GM23338 (cell line): ENCODE measurements around the gene KNOP1. TPM values are rescaled to one million over a fixed set of nuclear protein-coding genes. Genes with fewer than 3 reads are reported as not detected.
A peak's percentile ranks its signal among the peaks of the same experiment; 100 is the strongest.

ENCODE experiments used
- ATAC-seq: fragments of 200-7000 bp; cut with Tn5 transposase; 3 replicates; pipeline ENCODE4 v1.9.1; 2020
- DNase-seq: peaks from one replicate; pipeline ENCODE4 v3.0.0-alpha.2; 2015; ENCODE audit warnings: low spot score
- H2AFZ ChIP-seq: fragments of 200-600 bp; sonication (generic); 2 replicates; pipeline ENCODE4 v1.8.0; 2016; ENCODE audit warnings: antibody characterized with exemption, mild to moderate bottlenecking, moderate library complexity
- H3F3A ChIP-seq: fragments of 200-600 bp; sonication (generic); replicated peaks from 2 replicates; pipeline ENCODE4 v1.8.0; 2017; ENCODE audit warnings: antibody characterized with exemption, mixed run types, low read depth
- H3K27ac ChIP-seq: fragments of 200-600 bp; sonication (generic); 2 replicates; pipeline ENCODE4 v1.6.1; 2016; ENCODE audit warnings: low read depth
- H3K27me3 ChIP-seq: fragments of 200-600 bp; sonication (generic); 2 replicates; pipeline ENCODE4 v1.8.0; 2016; ENCODE audit warnings: mild to moderate bottlenecking, mixed run types, moderate library complexity; ENCODE audit not compliant: insufficient read depth
- H3K36me3 ChIP-seq: fragments of 200-600 bp; sonication (generic); 2 replicates; pipeline ENCODE4 v1.8.0; 2016; ENCODE audit warnings: mild to moderate bottlenecking; ENCODE audit not compliant: insufficient read depth
- H3K4me1 ChIP-seq: fragments of 200-600 bp; sonication (generic); 2 replicates; pipeline ENCODE4 v1.8.0; 2016; ENCODE audit warnings: mild to moderate bottlenecking, moderate library complexity; ENCODE audit not compliant: insufficient read depth
- H3K4me2 ChIP-seq: fragments of 200-600 bp; sonication (generic); 2 replicates; pipeline ENCODE4 v1.7.1; 2017; ENCODE audit warnings: mixed run types
- H3K4me3 ChIP-seq: fragments of 200-600 bp; sonication (generic); 2 replicates; pipeline ENCODE4 v1.6.1; 2016; ENCODE audit warnings: mixed run types
- H3K79me2 ChIP-seq: fragments of 200-600 bp; sonication (generic); replicated peaks from 2 replicates; pipeline ENCODE4 v1.8.0; 2017; ENCODE audit warnings: mild to moderate bottlenecking; ENCODE audit not compliant: insufficient read depth
- H3K9me2 ChIP-seq: fragments of 200-600 bp; sonication (generic); 2 replicates; pipeline ENCODE4 v1.8.0; 2017; ENCODE audit not compliant: insufficient read depth
- H4K20me1 ChIP-seq: fragments of 200-600 bp; sonication (generic); replicated peaks from 2 replicates; pipeline ENCODE4 v1.8.0; 2017; ENCODE audit warnings: mild to moderate bottlenecking; ENCODE audit not compliant: insufficient read depth
- H3K27ac Mint-ChIP-seq: 2 replicates; pipeline ENCODE4 v1.8.0; 2020; ENCODE audit warnings: inconsistent platforms, mild to moderate bottlenecking, moderate library complexity, mixed read lengths
- H3K27me3 Mint-ChIP-seq: 3 replicates; pipeline ENCODE4 v1.8.0; 2022; ENCODE audit warnings: low read depth, mild to moderate bottlenecking, moderate library complexity, mixed read lengths, inconsistent platforms; ENCODE audit not compliant: insufficient read depth, poor library complexity
- H3K36me3 Mint-ChIP-seq: 3 replicates; pipeline ENCODE4 v1.8.0; 2021; ENCODE audit warnings: low read depth, mild to moderate bottlenecking, inconsistent platforms, moderate library complexity, mixed read lengths
- H3K4me1 Mint-ChIP-seq: 3 replicates; pipeline ENCODE4 v1.8.0; 2020; ENCODE audit warnings: mild to moderate bottlenecking, inconsistent platforms, mixed read lengths
- H3K4me3 Mint-ChIP-seq: 3 replicates; pipeline ENCODE4 v1.8.0; 2021; ENCODE audit warnings: moderate library complexity, mild to moderate bottlenecking, inconsistent platforms, mixed read lengths
- H3K9me3 Mint-ChIP-seq: 3 replicates; pipeline ENCODE4 v1.8.0; 2020; ENCODE audit warnings: moderate library complexity, mild to moderate bottlenecking, inconsistent platforms, mixed read lengths
- EZH2 ChIP-seq: fragments of 200-600 bp; sonication (generic); IDR thresholded peaks from one replicate; pipeline ENCODE4 v1.8.0; 2017; ENCODE audit warnings: antibody characterized with exemption, mild to moderate bottlenecking, low read depth; ENCODE audit not compliant: unreplicated experiment
- EZH2phosphoT487 ChIP-seq: fragments of 200-600 bp; sonication (generic); IDR thresholded peaks from one replicate; pipeline ENCODE4 v1.8.1; 2018; ENCODE audit warnings: antibody characterized with exemption; ENCODE audit not compliant: unreplicated experiment
- JUNB ChIP-seq: IDR thresholded peaks from one replicate; pipeline ENCODE4 v1.6.1; 2016; ENCODE audit warnings: antibody characterized with exemption; ENCODE audit not compliant: unreplicated experiment
- STAT1 ChIP-seq: IDR thresholded peaks from one replicate; pipeline ENCODE4 v1.6.1; 2016; ENCODE audit warnings: antibody characterized with exemption; ENCODE audit not compliant: unreplicated experiment
- polyA plus RNA-seq: library from polyadenylated mRNA; unstranded; fragments of >200 nt; fragmentation: Nextera tagmentation; extraction: Ambion mirVana; gene quantifications from 2 replicates; pipeline ENCODE4 v1.2.1, GENCODE V29; 2016
- total RNA-seq: library from RNA; depleted of rRNA; stranded (reverse); fragments of >200 nt; shearing (Covaris generic); gene quantifications from 2 replicates; pipeline ENCODE4 v1.2.3, GENCODE V29; 2014
- TF ChIP-seq, protein P1 (sequence below), 2 experiments: fragments of 200-600 bp in 1 of 2; sonication (generic) in 1 of 2; conservative IDR thresholded peaks; 2 replicates each; pipeline versions ENCODE4 v1.5.1 to v1.6.1; 2016 to 2017; ENCODE audit warnings: antibody characterized with exemption in 2 of 2, low read depth in 2 of 2, mild to moderate bottlenecking in 2 of 2, moderate library complexity in 1 of 2
- TF ChIP-seq, protein P2 (sequence below): IDR thresholded peaks from one replicate; pipeline ENCODE4 v1.6.1; 2018; ENCODE audit warnings: antibody characterized with exemption; ENCODE audit not compliant: unreplicated experiment
- TF ChIP-seq, protein P3 (sequence below): fragments of 250-450 bp; sonication (Bioruptor Pico); IDR thresholded peaks from 2 replicates; pipeline ENCODE4 v1.5.0; 2020; ENCODE audit warnings: mild to moderate bottlenecking, moderate library complexity

KNOP1 gene
- total and polyA plus RNA-seq, 2 experiments from 2014 or later: 57.7 to 190 TPM

DNA sequence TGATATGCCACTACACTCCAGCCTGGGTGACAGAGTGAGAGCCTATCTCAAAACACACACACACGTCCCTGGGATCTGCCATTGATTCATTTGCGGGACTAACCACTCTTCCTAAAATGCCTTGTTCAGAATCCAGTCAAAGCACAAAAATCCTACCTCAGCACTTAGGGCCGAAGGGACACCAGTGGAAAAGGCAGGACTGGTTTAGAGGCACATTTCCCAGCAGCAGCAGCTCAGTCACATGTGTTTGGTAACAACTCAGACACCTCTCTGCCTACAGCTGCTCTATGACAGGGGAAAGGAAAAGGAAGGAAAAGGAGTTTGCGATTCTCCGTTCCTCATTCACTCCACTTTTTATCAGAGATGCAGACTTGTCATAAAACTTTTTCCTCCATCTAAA is 12.2 kb downstream of the KNOP1 start:
- Histone ChIP-seq H3K4me3 (no peak overlapping the region), H3F3A (0 out of 2 replicates have a peak, but pooled peaks cover 2% of the 10 kb centered on the region), H3K9me2 (no peaks in the 10 kb centered on the region), H4K20me1 (peaks cover 48% of the 10 kb centered on the region), H3K79me2 (peaks cover 62% of the 10 kb centered on the region), H3K27me3 (no peaks in the 10 kb centered on the region), H3K27ac (0 out of 2 replicates have a peak overlapping the region, but pooled peaks have one; percentile 32), H3K36me3 (peaks cover 45% of the 10 kb centered on the region), H2AFZ (no peak overlapping the region), H3K4me1 (peaks cover 21% of the 10 kb centered on the region), H3K4me2 (no peak overlapping the region)
- Mint-ChIP-seq H3K9me3 (no peaks in the 10 kb centered on the region), H3K36me3 (peaks cover 99% of the 10 kb centered on the region), H3K4me3 (no peak overlapping the region), H3K4me1 (peaks cover 34% of the 10 kb centered on the region), H3K27me3 (peaks cover 19% of the 10 kb centered on the region), H3K27ac (no peak overlapping the region)
- TF ChIP-seq EZH2: no peak
- no peak for TF ChIP-seq JUNB
- TF ChIP-seq STAT1: no peak
- TF ChIP-seq, protein P1, sequence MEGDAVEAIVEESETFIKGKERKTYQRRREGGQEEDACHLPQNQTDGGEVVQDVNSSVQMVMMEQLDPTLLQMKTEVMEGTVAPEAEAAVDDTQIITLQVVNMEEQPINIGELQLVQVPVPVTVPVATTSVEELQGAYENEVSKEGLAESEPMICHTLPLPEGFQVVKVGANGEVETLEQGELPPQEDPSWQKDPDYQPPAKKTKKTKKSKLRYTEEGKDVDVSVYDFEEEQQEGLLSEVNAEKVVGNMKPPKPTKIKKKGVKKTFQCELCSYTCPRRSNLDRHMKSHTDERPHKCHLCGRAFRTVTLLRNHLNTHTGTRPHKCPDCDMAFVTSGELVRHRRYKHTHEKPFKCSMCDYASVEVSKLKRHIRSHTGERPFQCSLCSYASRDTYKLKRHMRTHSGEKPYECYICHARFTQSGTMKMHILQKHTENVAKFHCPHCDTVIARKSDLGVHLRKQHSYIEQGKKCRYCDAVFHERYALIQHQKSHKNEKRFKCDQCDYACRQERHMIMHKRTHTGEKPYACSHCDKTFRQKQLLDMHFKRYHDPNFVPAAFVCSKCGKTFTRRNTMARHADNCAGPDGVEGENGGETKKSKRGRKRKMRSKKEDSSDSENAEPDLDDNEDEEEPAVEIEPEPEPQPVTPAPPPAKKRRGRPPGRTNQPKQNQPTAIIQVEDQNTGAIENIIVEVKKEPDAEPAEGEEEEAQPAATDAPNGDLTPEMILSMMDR (conservative IDR thresholded peaks at IDR 0.05; ENCODE audit: low read depth in 2 of 2): no peak
- TF ChIP-seq, protein P2, sequence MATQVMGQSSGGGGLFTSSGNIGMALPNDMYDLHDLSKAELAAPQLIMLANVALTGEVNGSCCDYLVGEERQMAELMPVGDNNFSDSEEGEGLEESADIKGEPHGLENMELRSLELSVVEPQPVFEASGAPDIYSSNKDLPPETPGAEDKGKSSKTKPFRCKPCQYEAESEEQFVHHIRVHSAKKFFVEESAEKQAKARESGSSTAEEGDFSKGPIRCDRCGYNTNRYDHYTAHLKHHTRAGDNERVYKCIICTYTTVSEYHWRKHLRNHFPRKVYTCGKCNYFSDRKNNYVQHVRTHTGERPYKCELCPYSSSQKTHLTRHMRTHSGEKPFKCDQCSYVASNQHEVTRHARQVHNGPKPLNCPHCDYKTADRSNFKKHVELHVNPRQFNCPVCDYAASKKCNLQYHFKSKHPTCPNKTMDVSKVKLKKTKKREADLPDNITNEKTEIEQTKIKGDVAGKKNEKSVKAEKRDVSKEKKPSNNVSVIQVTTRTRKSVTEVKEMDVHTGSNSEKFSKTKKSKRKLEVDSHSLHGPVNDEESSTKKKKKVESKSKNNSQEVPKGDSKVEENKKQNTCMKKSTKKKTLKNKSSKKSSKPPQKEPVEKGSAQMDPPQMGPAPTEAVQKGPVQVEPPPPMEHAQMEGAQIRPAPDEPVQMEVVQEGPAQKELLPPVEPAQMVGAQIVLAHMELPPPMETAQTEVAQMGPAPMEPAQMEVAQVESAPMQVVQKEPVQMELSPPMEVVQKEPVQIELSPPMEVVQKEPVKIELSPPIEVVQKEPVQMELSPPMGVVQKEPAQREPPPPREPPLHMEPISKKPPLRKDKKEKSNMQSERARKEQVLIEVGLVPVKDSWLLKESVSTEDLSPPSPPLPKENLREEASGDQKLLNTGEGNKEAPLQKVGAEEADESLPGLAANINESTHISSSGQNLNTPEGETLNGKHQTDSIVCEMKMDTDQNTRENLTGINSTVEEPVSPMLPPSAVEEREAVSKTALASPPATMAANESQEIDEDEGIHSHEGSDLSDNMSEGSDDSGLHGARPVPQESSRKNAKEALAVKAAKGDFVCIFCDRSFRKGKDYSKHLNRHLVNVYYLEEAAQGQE: no peak
- TF ChIP-seq, protein P3, sequence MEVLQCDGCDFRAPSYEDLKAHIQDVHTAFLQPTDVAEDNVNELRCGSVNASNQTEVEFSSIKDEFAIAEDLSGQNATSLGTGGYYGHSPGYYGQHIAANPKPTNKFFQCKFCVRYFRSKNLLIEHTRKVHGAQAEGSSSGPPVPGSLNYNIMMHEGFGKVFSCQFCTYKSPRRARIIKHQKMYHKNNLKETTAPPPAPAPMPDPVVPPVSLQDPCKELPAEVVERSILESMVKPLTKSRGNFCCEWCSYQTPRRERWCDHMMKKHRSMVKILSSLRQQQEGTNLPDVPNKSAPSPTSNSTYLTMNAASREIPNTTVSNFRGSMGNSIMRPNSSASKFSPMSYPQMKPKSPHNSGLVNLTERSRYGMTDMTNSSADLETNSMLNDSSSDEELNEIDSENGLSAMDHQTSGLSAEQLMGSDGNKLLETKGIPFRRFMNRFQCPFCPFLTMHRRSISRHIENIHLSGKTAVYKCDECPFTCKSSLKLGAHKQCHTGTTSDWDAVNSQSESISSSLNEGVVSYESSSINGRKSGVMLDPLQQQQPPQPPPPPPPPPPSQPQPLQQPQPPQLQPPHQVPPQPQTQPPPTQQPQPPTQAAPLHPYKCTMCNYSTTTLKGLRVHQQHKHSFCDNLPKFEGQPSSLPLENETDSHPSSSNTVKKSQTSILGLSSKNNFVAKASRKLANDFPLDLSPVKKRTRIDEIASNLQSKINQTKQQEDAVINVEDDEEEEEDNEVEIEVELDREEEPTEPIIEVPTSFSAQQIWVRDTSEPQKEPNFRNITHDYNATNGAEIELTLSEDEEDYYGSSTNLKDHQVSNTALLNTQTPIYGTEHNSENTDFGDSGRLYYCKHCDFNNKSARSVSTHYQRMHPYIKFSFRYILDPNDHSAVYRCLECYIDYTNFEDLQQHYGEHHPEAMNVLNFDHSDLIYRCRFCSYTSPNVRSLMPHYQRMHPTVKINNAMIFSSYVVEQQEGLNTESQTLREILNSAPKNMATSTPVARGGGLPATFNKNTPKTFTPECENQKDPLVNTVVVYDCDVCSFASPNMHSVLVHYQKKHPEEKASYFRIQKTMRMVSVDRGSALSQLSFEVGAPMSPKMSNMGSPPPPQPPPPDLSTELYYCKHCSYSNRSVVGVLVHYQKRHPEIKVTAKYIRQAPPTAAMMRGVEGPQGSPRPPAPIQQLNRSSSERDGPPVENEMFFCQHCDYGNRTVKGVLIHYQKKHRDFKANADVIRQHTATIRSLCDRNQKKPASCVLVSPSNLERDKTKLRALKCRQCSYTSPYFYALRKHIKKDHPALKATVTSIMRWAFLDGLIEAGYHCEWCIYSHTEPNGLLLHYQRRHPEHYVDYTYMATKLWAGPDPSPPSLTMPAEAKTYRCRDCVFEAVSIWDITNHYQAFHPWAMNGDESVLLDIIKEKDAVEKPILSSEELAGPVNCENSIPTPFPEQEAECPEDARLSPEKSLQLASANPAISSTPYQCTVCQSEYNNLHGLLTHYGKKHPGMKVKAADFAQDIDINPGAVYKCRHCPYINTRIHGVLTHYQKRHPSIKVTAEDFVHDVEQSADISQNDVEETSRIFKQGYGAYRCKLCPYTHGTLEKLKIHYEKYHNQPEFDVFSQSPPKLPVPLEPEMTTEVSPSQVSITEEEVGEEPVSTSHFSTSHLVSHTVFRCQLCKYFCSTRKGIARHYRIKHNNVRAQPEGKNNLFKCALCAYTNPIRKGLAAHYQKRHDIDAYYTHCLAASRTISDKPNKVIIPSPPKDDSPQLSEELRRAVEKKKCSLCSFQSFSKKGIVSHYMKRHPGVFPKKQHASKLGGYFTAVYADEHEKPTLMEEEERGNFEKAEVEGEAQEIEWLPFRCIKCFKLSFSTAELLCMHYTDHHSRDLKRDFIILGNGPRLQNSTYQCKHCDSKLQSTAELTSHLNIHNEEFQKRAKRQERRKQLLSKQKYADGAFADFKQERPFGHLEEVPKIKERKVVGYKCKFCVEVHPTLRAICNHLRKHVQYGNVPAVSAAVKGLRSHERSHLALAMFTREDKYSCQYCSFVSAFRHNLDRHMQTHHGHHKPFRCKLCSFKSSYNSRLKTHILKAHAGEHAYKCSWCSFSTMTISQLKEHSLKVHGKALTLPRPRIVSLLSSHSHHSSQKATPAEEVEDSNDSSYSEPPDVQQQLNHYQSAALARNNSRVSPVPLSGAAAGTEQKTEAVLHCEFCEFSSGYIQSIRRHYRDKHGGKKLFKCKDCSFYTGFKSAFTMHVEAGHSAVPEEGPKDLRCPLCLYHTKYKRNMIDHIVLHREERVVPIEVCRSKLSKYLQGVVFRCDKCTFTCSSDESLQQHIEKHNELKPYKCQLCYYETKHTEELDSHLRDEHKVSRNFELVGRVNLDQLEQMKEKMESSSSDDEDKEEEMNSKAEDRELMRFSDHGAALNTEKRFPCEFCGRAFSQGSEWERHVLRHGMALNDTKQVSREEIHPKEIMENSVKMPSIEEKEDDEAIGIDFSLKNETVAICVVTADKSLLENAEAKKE: no peak
- no peak for TF ChIP-seq EZH2phosphoT487
- DNase-seq (no peak), ATAC-seq (no peak)
